Adrenal gland (tissue), 12 donors: ENCODE measurements around the gene ZNF780A. TPM values are rescaled to one million over a fixed set of nuclear protein-coding genes. Genes with fewer than 3 reads are reported as not detected.

Experiments
- DNase-seq, 7 donors: peaks; one replicate each; pipeline ENCODE4 v3.0.0-alpha.2; 2019 to 2020
- H3K27ac ChIP-seq, 5 donors: fragments of 200-600 bp; sonication (generic) in 4 of 5; 1 replicate in 3 of 5; 2 replicates in 2 of 5; pipeline versions ENCODE4 v1.5.1 to v1.8.0; 2016 to 2020; ENCODE audit warnings: mild to moderate bottlenecking in 1 of 5
- H3K27me3 ChIP-seq: fragments of 200-600 bp; 2 replicates; pipeline ENCODE4 v1.8.0; 2021
- H3K36me3 ChIP-seq, 2 donors: fragments of 200-600 bp; replicated peaks in 1 of 2; 1 replicate in 1 of 2; 2 replicates in 1 of 2; pipeline versions ENCODE4 v1.5.1 to v1.8.0; 2018 to 2022
- H3K4me1 ChIP-seq, 2 donors: fragments of 200-600 bp; replicated peaks in 1 of 2; 1 replicate in 1 of 2; 2 replicates in 1 of 2; pipeline versions ENCODE4 v1.5.1 to v1.8.0; 2018 to 2021
- H3K4me3 ChIP-seq, 4 donors: fragments of 200-600 bp; sonication (generic) in 3 of 4; one replicate each; pipeline ENCODE4 v1.5.1; 2016 to 2018
- H3K9me3 ChIP-seq, 3 donors: fragments of 200-600 bp; sonication (generic) in 1 of 3; replicated peaks in 1 of 3; 1 replicate in 2 of 3; 2 replicates in 1 of 3; pipeline versions ENCODE4 v1.5.1 to v1.8.0; 2016 to 2021
- POLR2A ChIP-seq, 2 donors: fragments of 450-650 bp; IDR thresholded peaks; one replicate each; pipeline ENCODE4 v1.6.1; 2017; ENCODE audit warnings: antibody characterized with exemption in 2 of 2, mild to moderate bottlenecking in 2 of 2, moderate library complexity in 1 of 2
- WGBS, 4 donors: extraction: QIAGEN DNeasy Blood & Tissue Kit in 2 of 4; methylation state at CpG; one replicate each; pipeline versions ENCODE4 v1.1.5 to v1.1.7; 2013 to 2017; 5-methylcytosine and 5-hydroxymethylcytosine counted together
- intact Hi-C, 2 donors: fragments of 100-400 bp; cut with DNase I; formaldehyde crosslinking; loops; one replicate each; pipeline versions ENCODE4 v1.14.1 to v1.15.0; 2022 to 2023
- polyA plus RNA-seq, 3 donors: library from polyadenylated mRNA; stranded (reverse); fragments of 200-250 nt in 2 of 3; fragments of 350-450 nt in 1 of 3; fragmentation: Illumina TruSeq in 1 of 3; extraction: RNeasy Lipid Tissue Mini Kit (QIAGEN cat#74804) in 1 of 3; gene quantifications; one replicate each; pipeline ENCODE4 v1.2.3, GENCODE V29; 2013 to 2014
- total RNA-seq, 9 donors: library from RNA; depleted of rRNA in 4 of 9; stranded (reverse); fragments of >200 nt in 4 of 9; fragments of 120-200 nt in 1 of 9; fragmentation: NEBNext Ultra II Directional in 1 of 9; extraction: Animal tissue kit (Norgen Biotek cat#: 25700) in 1 of 9; gene quantifications; one replicate each; pipeline versions ENCODE4 v1.1.0 to v1.2.4, GENCODE V29; 2013 to 2023
- TF ChIP-seq, protein P1 (sequence below), 6 experiments: fragments of 450-650 bp in 4 of 6; fragments of 200-600 bp in 2 of 6; sonication (generic) in 1 of 6; IDR thresholded peaks; 1 replicate in 5 of 6; 2 replicates in 1 of 6; pipeline versions ENCODE4 v1.5.1 to v1.8.0; 2016 to 2021; ENCODE audit warnings: antibody characterized with exemption in 6 of 6, mild to moderate bottlenecking in 2 of 6, moderate library complexity in 1 of 6
- donor health status: healthy with polysubstance abuse.
- donor health status: Bipolar disorder and iron deficiency.
- donor health status: DM: yes; HTN: yes; CAD: no.
- donor health status: DM: no; HTN: no; CAD: no.
- donor health status: DM: no; HTN: no; CAD: no.
- donor health status: DM: yes; HTN: yes; CAD: no.

Gene ZNF780A
- total and polyA plus RNA-seq, 12 donors = 12.9 to 65.6 (median 22.9) TPM

DNA sequence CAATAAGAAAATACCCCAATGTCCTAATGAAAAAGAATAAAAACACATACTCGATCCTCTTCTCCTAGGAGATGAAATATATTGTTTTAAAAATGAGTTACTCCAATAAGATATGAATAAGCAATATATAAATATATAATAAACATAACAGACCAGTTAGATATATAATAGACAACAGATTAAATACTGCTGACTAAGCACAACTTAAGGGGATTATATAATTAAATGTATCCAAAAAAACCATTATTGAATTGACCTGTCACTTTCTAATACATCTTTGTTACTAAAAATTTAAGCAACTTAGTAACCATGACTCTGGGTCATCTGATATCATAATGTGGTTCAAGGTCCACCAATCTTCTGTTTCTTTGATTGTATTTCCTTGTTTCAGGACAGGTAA lies 20.7 kb downstream of the ZNF780A start:
- no peaks in the 10 kb centered on the region for H3K27me3 ChIP-seq
- intact Hi-C loops = no loop called here
- TF ChIP-seq POLR2A (IDR thresholded peaks at IDR 0.05) = no peak
- TF ChIP-seq, protein P1, sequence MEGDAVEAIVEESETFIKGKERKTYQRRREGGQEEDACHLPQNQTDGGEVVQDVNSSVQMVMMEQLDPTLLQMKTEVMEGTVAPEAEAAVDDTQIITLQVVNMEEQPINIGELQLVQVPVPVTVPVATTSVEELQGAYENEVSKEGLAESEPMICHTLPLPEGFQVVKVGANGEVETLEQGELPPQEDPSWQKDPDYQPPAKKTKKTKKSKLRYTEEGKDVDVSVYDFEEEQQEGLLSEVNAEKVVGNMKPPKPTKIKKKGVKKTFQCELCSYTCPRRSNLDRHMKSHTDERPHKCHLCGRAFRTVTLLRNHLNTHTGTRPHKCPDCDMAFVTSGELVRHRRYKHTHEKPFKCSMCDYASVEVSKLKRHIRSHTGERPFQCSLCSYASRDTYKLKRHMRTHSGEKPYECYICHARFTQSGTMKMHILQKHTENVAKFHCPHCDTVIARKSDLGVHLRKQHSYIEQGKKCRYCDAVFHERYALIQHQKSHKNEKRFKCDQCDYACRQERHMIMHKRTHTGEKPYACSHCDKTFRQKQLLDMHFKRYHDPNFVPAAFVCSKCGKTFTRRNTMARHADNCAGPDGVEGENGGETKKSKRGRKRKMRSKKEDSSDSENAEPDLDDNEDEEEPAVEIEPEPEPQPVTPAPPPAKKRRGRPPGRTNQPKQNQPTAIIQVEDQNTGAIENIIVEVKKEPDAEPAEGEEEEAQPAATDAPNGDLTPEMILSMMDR (IDR thresholded peaks at IDR 0.05) = no peak
- DNase-seq = no peak
- 93 to 100% (median 95%) methylated on average over 1 of the region's 1 CpG for WGBS, 4 donors
- peaks cover 0 to 7% (median 0%) of the 10 kb centered on the region in 3 donors for H3K9me3 ChIP-seq
- H3K36me3 ChIP-seq = peaks cover 0 to 9% of the 10 kb centered on the region in 2 donors
- no peak overlapping the region for H3K4me3 ChIP-seq
- H3K4me1 ChIP-seq = no peaks in the 10 kb centered on the region
- no peak overlapping the region for H3K27ac ChIP-seq

DNA sequence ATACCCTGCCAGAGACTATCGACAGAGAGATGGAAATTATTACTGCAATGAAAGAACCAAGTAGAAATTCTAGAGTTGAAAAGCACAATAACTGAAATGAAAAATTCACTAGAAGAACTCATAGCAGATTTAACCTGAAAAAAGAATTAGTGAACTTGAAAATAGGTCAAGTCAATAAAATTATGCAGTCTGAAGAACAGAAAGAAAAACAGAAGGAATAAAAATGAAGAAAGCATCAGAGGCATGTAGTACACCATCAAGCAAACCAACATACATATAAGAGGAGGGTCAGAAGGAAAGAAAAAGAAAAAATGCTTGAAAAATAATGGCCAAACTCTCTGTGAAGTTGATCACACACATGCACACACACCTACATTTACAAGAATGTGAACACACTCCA lies 31.1 kb downstream of the ZNF780A start:
- intact Hi-C loops = no loop called here
- no peak for DNase-seq
- H3K9me3 ChIP-seq = peaks cover 0 to 14% (median 8%) of the 10 kb centered on the region in 3 donors
- H3K4me3 ChIP-seq = no peak overlapping the region
- H3K4me1 ChIP-seq = peaks cover 4 to 7% of the 10 kb centered on the region in 2 donors
- no peak overlapping the region for H3K27ac ChIP-seq
- 91 to 96% (median 95%) methylated on average over 1 of the region's 1 CpG for WGBS, 4 donors
- no peaks in the 10 kb centered on the region for H3K27me3 ChIP-seq
- no peaks in the 10 kb centered on the region for H3K36me3 ChIP-seq
- TF ChIP-seq, protein P1 (IDR thresholded peaks at IDR 0.05) = no peak
- no peak for TF ChIP-seq POLR2A (IDR thresholded peaks at IDR 0.05)

DNA sequence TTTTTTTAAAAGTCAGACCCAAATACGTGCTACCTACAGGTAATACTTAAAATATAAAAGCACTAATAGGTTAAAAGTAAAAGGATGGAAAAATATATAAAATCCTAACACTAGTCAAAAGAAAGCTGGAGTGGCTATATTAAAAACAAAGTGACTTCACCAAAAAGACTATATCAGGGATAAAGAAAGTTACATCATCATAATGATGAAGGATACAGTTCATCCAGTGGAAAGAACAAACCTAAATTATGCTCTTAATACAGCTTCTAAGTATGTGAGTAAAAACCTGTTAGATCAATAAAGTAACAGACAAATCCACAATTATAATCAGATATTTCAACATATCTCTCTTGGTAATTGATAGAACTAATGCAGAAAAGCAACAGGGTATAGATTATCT lies 33.6 kb downstream of the ZNF780A start:
- Histone ChIP-seq H3K27ac (no peak overlapping the region), H3K9me3 (peaks cover 0 to 14% (median 8%) of the 10 kb centered on the region in 3 donors), H3K4me3 (no peak overlapping the region), H3K27me3 (no peaks in the 10 kb centered on the region), H3K4me1 (peaks cover 4 to 13% of the 10 kb centered on the region in 2 donors), H3K36me3 (no peaks in the 10 kb centered on the region)
- TF ChIP-seq, protein P1 (IDR thresholded peaks at IDR 0.05) = no peak
- TF ChIP-seq POLR2A (IDR thresholded peaks at IDR 0.05) = no peak
- no peak for DNase-seq
- intact Hi-C loops = no loop called here
- 83 to 92% (median 87%) methylated on average over 1 of the region's 1 CpG for WGBS, 4 donors

DNA sequence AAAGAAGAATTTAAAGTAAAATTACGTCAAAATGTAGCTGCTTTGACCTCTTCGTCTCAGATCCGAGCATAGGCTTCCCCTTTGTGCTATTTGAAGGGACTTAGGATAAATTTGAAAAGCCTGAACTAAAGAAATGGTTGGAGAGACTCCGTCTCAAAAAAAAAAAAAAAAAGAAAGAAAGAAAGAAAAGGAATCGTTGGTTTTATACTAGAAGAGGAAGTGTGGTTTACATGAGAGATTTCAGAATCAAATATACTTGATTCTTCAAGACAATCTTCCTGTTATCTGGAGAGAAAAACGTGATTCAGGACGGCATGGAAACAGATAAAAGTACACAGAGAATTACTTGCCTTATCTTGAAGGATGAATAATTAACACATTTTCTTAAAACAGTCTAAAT lies 34.2 kb downstream of the ZNF780A start:
- Histone ChIP-seq H3K27ac (peak overlapping the region in 4 of 5 donors; percentile 26 to 77 (median 60)), H3K36me3 (no peaks in the 10 kb centered on the region), H3K9me3 (peaks cover 0 to 20% (median 8%) of the 10 kb centered on the region in 3 donors), H3K4me3 (peak overlapping the region; percentile 67 to 89 (median 87)), H3K4me1 (peaks cover 4 to 13% of the 10 kb centered on the region in 2 donors), H3K27me3 (no peaks in the 10 kb centered on the region)
- WGBS, 4 donors = 1 to 5% (median 3%) methylated on average over 7 of the region's 7 CpGs
- DNase-seq = no peak
- TF ChIP-seq, protein P1 (IDR thresholded peaks at IDR 0.05) = no peak
- intact Hi-C loops = no loop called here
